ENCODE results near the gene GNG5. TPM values are rescaled to one million over a fixed set of nuclear protein-coding genes. Genes with fewer than 3 reads are reported as not detected.

GNG5 gene
- total RNA-seq, 1 experiment from 2014 or later = 193 TPM

Other genes with a start within 250 kb of the GNG5 start
- gene SAMD13, start 204.9 kb downstream of the GNG5 start, total RNA-seq (2021; ENCODE audit: unreplicated experiment) = 14.9 TPM
- 0.42 TPM for gene DNASE2B, start 108.1 kb downstream of the GNG5 start, total RNA-seq (2021; ENCODE audit: unreplicated experiment)
- 86.9 TPM for gene RPF1, start 27.3 kb downstream of the GNG5 start, total RNA-seq (2021; ENCODE audit: unreplicated experiment)
- gene SPATA1, start 195 bp downstream of the GNG5 start, total RNA-seq (2021; ENCODE audit: unreplicated experiment) = 3.1 TPM
- 19.5 TPM for gene CTBS, start 67.9 kb upstream of the GNG5 start, total RNA-seq (2021; ENCODE audit: unreplicated experiment)
- gene SSX2IP, start 183.9 kb upstream of the GNG5 start, total RNA-seq (2021; ENCODE audit: unreplicated experiment) = 51.5 TPM